Hematopoietic multipotent progenitor cell treated with erythropoietin and hydrocortisone succinate and interleukin-3 and kit ligand, for 6 days (in vitro differentiated cells): Measurements from ENCODE around the gene TBX3.

Experiments used
- DNase-seq: peaks from one replicate; pipeline ENCODE4 v3.0.0-alpha.2; 2015

Gene TBX3

GRCh38 chr12:114665411-114666260 is 18.3 kb downstream of the TBX3 start:
- no peak for DNase-seq

GRCh38 chr12:114664651-114665320 is 19.2 kb downstream of the TBX3 start:
- no peak for DNase-seq

GRCh38 chr12:114662512-114663177 is 21.3 kb downstream of the TBX3 start:
- peak; percentile 83 for DNase-seq

- no peak for DNase-seq
These were observed 22.7 kb downstream of the TBX3 start for GRCh38 chr12:114661245-114661644.

- DNase-seq: no peak
These were observed 24.9 kb downstream of the TBX3 start for GRCh38 chr12:114659084-114659483.

GRCh38 chr12:114658002-114658441 is 26.0 kb downstream of the TBX3 start:
- DNase-seq: no peak

GRCh38 chr12:114657597-114657920 is 26.4 kb downstream of the TBX3 start:
- DNase-seq: no peak

- no peak for DNase-seq
These were observed 26.9 kb downstream of the TBX3 start for GRCh38 chr12:114656906-114657596.

GRCh38 chr12:114655934-114656749 is 27.8 kb downstream of the TBX3 start:
- DNase-seq: no peak

- DNase-seq: no peak
These were observed 34.4 kb downstream of the TBX3 start for GRCh38 chr12:114649585-114649984.

- DNase-seq: no peak
These were observed 35.3 kb downstream of the TBX3 start for GRCh38 chr12:114648711-114649110.

- DNase-seq: no peak
These were observed 45.1 kb downstream of the TBX3 start for GRCh38 chr12:114638790-114639435.

GRCh38 chr12:114636723-114637480 is 47.1 kb downstream of the TBX3 start:
- DNase-seq: no peak

GRCh38 chr12:114631242-114631641 is 52.7 kb downstream of the TBX3 start:
- DNase-seq: no peak

GRCh38 chr12:114628199-114628598 is 55.8 kb downstream of the TBX3 start:
- DNase-seq: no peak

GRCh38 chr12:114627393-114627792 is 56.6 kb downstream of the TBX3 start:
- no peak for DNase-seq

GRCh38 chr12:114625294-114625851 is 58.6 kb downstream of the TBX3 start:
- peak; percentile 76 for DNase-seq

- DNase-seq: no peak
These were observed 60.2 kb downstream of the TBX3 start for GRCh38 chr12:114623737-114624136.
